NCI-H128 (cell line): Measurements from ENCODE around the gene CREB5.
"Not testable (repeated sequence)": the region's sequence is repeated elsewhere in the genome, so short reads cannot be mapped to it uniquely, and the experiment has no call there.

Source experiments
- DNase-seq: peaks from one replicate; lab custom pipeline; 2025; ENCODE audit not compliant: unreplicated experiment; lab: John Stamatoyannopoulos, UW

Gene CREB5

DNA sequence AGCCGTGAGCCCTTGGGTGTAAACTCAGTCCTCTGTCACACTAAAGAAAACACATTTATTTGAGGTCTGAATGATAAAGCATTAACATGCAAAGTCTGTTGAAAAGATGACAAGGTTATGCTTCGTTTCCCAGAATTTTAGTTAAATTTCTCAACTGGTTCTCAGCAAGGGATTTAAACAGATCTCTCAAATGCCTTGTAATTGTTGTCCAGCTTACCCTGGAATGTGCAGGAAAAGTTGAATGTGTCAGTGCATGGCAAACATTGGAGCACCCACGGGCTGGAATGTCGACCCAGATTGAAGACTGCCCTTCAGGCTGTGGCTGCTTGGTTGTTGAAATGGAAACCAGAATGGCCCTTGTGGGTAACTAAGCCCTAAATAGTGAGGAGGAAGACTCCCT, 354.0 kb downstream of the CREB5 start:
- no peak for DNase-seq

DNA sequence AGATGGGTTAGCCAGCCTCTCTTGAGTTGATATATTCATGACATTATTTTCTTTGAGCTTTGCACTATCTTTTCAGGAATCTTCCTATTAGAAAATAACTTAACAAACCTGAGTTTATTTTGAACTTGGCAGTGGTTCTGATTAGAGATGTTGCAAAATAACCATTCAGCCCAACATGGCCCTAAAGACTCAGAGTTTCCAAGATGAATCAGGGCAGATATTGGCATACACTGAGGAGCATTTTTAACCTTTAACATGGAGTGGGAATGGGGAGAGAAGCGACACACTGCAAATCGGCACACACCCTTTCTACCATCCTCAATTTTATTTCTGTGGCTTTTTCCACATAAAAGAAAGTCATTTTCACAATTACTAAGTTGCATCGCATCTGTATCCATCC, 355.0 kb downstream of the CREB5 start:
- DNase-seq, result no peak

DNA sequence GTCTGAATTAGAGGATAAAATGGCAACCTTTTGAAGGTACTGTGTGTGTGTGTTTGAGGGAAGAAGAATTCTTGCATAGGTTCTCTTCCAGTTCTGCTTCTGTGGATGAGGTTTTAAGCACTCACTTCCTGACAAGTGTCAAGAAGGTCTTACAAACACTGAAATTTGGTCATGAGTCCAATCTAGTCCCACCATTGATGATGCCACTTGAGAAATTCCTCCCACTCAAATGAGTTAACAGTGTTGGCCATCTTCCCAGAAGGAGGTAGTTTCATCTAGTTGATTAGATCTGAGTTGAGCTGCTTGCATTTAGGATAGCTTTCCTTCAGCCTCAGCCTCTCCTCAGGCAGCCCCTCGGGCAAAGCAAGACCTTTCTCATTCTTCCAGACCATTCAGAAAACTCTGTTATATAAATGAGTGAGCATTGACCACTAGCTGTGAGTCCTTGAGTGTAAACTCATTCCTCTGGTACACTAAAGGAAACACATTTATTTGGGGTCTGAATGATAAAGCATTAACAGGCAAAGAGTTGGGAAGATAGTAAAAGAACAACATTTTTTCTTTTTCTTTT, 356.3 kb downstream of the CREB5 start:
- no peak for DNase-seq

- DNase-seq, result no peak
Observed at GRCh38 chr7:28771906-28772622, 359.7 kb downstream of the CREB5 start.

DNA sequence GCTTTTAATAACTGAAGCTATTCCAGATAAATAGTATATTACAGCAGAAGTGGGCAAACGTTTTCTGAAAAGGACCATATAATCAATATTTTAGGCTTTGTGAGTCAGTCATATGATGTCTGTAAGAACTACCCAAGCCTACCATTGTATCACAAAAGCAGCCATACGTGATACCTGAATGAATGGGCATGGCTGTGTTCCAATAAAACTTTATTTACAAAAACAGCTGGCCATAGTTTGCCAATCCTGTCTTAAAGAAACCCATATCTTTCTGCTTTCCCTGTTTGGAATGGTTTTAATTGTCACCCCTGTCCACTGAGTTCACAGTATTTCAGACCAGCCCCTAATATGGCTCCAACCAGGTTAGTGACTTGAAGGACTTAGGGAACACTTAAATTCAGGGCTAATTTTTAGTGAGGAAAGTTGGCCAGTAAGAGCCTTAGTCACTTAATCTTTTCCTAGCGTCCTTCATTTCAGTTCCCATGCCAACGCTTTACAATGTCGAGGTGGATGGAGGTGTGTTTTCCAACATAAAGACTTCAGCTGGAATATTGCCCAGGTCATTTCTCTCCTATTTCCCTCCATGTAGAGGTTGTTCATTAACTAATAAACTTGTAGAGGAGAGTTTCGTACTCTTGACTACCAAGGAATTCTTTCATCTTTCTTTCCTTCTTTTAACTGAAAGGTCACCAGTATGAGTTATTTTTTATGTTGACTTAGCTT, 361.3 kb downstream of the CREB5 start:
- DNase-seq, result no peak

DNA sequence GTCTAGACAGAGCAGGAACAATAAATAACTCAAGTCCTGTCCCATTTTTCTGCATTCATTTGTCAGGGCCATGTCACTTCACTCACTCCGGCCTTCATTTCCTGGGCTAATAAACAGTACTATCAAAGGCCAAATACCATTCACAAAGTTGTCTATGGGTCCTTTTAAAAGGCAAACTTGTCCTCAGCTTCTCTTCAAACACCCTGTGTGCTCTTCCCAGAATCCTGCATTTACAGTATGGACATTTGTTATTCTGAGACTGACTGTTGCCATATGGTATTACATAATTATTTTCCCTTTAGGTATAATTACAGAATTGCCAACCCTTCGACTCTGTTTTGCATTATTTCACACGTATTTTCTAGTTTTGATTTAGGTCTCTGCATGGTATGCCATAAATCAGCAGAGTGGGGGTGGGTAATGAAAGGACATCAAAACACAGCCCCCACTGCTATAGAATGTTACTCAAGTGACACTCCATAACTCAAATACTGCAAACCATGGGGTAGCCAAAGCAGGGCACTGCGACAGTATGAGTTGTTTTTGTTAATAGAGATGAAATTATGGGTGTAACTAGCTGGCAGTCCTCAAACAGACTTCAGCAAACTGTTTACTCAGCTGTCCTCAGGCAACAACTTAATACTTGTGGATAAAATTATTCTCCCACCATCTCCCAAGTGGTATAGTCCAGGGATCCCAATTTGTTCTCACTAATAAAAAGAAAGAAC, 362.1 kb downstream of the CREB5 start:
- DNase-seq, result no peak

- no peak for DNase-seq
Observed at GRCh38 chr7:28776463-28777157, 364.3 kb downstream of the CREB5 start.

- DNase-seq, result no peak
Observed at GRCh38 chr7:28778786-28779185, 366.5 kb downstream of the CREB5 start.

- DNase-seq, result no peak
Observed at GRCh38 chr7:28779954-28780353, 367.6 kb downstream of the CREB5 start.

- DNase-seq, result no peak
Observed at GRCh38 chr7:28782362-28782761, 370.0 kb downstream of the CREB5 start.

- peak; percentile 53 for DNase-seq
Observed at GRCh38 chr7:28784171-28784902, 372.0 kb downstream of the CREB5 start.

GRCh38 chr7:28785041-28785995, 373.0 kb downstream of the CREB5 start:
- DNase-seq, result no peak

- DNase-seq, result not testable (repeated sequence)
Observed at GRCh38 chr7:28786156-28786555, 373.8 kb downstream of the CREB5 start.

DNA sequence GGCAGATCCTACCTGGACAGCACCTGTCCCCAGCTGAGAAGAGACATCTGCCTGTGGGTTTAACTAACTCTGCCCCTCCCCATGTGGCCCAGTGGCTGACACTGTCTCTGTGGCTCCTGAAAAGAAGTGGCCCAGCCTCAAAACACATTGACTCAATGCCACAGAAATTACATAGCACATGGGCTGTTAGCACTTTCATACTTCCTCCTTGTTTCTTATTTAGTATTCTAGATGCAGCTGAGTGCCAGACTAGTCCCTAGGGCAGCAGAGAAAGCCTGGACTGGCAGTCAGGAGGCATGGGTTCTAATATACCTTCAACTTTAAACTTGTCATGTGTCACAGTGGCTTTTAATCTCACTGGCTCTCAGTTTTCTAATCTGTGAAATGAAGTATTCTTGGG, 374.8 kb downstream of the CREB5 start:
- DNase-seq, result no peak

DNA sequence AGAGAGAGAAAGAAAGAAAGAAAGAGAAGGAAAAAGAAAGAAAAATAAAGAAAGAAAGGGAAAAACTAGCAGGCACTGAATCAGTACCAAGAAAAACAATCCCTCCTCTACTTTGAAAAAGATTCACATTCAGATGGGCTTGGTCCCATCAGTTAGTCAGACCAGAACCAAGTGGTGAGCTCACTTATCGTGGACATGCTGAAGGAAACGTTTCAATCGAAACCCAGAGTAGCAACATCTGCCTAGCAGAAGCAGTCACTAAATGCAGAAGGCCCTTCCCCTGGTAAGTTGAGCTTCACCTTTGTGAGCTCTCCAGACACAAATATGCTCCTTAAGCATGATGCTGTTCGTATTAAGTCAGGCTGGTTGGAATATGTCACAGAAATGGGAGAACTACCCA, 378.1 kb downstream of the CREB5 start:
- no peak for DNase-seq

- no peak for DNase-seq
Observed at GRCh38 chr7:28792858-28793257, 380.5 kb downstream of the CREB5 start.

GRCh38 chr7:28793381-28794085, 381.2 kb downstream of the CREB5 start:
- no peak for DNase-seq

GRCh38 chr7:28798274-28798673, 386.0 kb downstream of the CREB5 start:
- no peak for DNase-seq

DNA sequence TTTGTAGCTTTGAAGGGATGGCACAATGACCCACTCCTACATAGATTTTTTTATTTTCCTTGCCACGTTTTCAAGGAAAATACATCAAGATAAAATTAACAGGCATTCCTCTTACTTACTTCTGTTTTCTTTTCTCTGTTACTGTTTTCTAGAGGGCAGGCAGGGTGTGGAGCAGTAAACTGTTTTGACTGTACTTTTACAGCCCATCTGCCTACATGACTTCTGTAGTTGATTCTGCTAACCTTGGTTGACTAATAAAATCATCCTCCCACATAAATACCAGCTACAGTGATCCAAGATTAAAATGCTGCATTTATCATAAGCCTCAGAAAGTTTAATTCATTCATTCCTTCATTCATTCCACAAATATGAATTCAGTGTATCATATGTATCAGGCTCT, 387.3 kb downstream of the CREB5 start:
- DNase-seq, result no peak
